ENCODE data around the gene ZNF501.

The ZNF501 gene

GRCh38 chr3:44734646-44735168 lies 5.3 kb downstream of the ZNF501 start:
- Histone ChIP-seq H3K36me3 (ENCODE audit: low read depth) (peaks cover 24% of the 10 kb centered on the region), H3K9me3 (ENCODE audit: severe bottlenecking) (peaks cover 55% of the 10 kb centered on the region), H3K4me1 (ENCODE audit: insufficient read depth, poor library complexity, severe bottlenecking) (peaks cover 5% of the 10 kb centered on the region), H3K27ac (ENCODE audit: poor library complexity, severe bottlenecking) (no peak overlapping the region), H3K27me3 (ENCODE audit: insufficient read depth, poor library complexity, severe bottlenecking) (no peaks in the 10 kb centered on the region), H3K4me3 (ENCODE audit: severe bottlenecking) (no peak overlapping the region)
- DNase-seq (ENCODE audit: low spot score) (no peak), ATAC-seq (ENCODE audit: low read depth) (no peak)
- no peak for TF ChIP-seq CTCF (IDR thresholded peaks at IDR 0.05; ENCODE audit: poor library complexity, severe bottlenecking)

- no peak for TF ChIP-seq CTCF (IDR thresholded peaks at IDR 0.05; ENCODE audit: poor library complexity, severe bottlenecking)
Observed at GRCh38 chr3:44761101-44761423, 31.6 kb downstream of the ZNF501 start.

DNA sequence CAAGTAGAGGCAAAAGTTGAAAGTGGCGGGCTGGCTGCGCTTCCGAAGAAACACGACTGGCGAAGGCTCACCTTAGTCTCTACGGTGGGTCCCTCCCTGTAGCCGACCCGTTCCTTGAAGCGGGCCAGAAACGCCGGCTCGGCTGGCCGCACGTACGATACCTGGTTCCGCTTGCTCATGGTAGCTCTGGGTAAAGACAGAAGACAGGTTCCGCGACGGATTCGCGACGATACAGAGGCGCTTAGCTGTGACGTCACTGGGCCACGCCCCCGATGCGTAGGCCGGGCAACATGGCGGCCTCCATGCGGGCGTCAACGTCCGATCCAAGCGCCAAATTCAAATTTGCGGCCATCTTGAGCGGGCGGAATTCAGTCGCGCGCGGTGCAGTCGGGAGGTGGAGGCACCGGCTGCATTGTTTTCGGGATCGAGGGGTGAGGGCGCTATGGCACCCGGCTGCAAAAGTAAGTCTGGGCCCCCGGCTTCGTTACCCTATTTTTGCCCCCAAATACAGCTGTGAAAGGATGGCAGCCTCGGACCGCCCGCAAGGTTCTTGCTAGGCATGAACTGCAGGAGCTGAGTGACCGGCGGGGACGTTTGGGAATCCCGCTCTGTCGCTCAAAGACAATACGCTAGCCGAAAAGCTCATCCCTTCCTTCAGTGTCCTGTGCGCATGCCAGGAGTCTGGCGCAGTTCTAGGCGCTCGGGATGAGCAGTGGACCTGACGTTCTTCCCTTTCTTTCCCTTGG lies 32.2 kb downstream of the ZNF501 start, which contains the start of the genes KIAA1143 and KIF15:
KIAA1143 (minus strand) TSS at position 196 of the 746 bp plus-strand sequence; CDS start at position 179, 17 bp downstream.
KIF15 (plus strand) TSS at position 371 of the 746 bp plus-strand sequence; CDS start at position 443, 72 bp downstream.
- H3K9me3 ChIP-seq (ENCODE audit: severe bottlenecking): peaks cover 3% of the 10 kb centered on the region
- DNase-seq (ENCODE audit: low spot score): peak; percentile 91
- peak within 1 kb of the TSS; percentile 55 for H3K4me3 ChIP-seq (ENCODE audit: severe bottlenecking)
- H3K4me1 ChIP-seq (ENCODE audit: insufficient read depth, poor library complexity, severe bottlenecking): no peaks in the 10 kb centered on the region
- peak within 1 kb of the TSS; percentile 68 for H3K27ac ChIP-seq (ENCODE audit: poor library complexity, severe bottlenecking)
- H3K27me3 ChIP-seq (ENCODE audit: insufficient read depth, poor library complexity, severe bottlenecking): no peaks in the 10 kb centered on the region
- peak; percentile 88 for ATAC-seq (ENCODE audit: low read depth)
- peaks cover 53% of the 10 kb centered on the region for H3K36me3 ChIP-seq (ENCODE audit: low read depth)
- TF ChIP-seq CTCF (IDR thresholded peaks at IDR 0.05; ENCODE audit: poor library complexity, severe bottlenecking): peak; percentile 13

More at GRCh38 chr3:44761101-44761423, 31.6 kb downstream of the ZNF501 start:
- H3K4me3 ChIP-seq (ENCODE audit: severe bottlenecking): peak overlapping the region; percentile 55
- no peaks in the 10 kb centered on the region for H3K27me3 ChIP-seq (ENCODE audit: insufficient read depth, poor library complexity, severe bottlenecking)
- peak overlapping the region; percentile 68 for H3K27ac ChIP-seq (ENCODE audit: poor library complexity, severe bottlenecking)
- ATAC-seq (ENCODE audit: low read depth) (no peak), DNase-seq (ENCODE audit: low spot score) (no peak)
- peaks cover 3% of the 10 kb centered on the region for H3K9me3 ChIP-seq (ENCODE audit: severe bottlenecking)
- H3K4me1 ChIP-seq (ENCODE audit: insufficient read depth, poor library complexity, severe bottlenecking): no peaks in the 10 kb centered on the region
- H3K36me3 ChIP-seq (ENCODE audit: low read depth): peaks cover 54% of the 10 kb centered on the region

GRCh38 chr3:44762170-44762677 lies 32.8 kb downstream of the ZNF501 start:
- H3K4me1 ChIP-seq (ENCODE audit: insufficient read depth, poor library complexity, severe bottlenecking): no peaks in the 10 kb centered on the region
- peak overlapping the region; percentile 55 for H3K4me3 ChIP-seq (ENCODE audit: severe bottlenecking)
- no peak for TF ChIP-seq CTCF (IDR thresholded peaks at IDR 0.05; ENCODE audit: poor library complexity, severe bottlenecking)
- ATAC-seq (ENCODE audit: low read depth) (peak; percentile 56), DNase-seq (ENCODE audit: low spot score) (no peak)
- H3K9me3 ChIP-seq (ENCODE audit: severe bottlenecking): peaks cover 3% of the 10 kb centered on the region
- no peaks in the 10 kb centered on the region for H3K27me3 ChIP-seq (ENCODE audit: insufficient read depth, poor library complexity, severe bottlenecking)
- peaks cover 51% of the 10 kb centered on the region for H3K36me3 ChIP-seq (ENCODE audit: low read depth)
- H3K27ac ChIP-seq (ENCODE audit: poor library complexity, severe bottlenecking): peak overlapping the region; percentile 68

Data from RWPE2 (cell line).